PC-9 (cell line): ENCODE results near the gene LSM3. TPM values are rescaled to one million over a fixed set of nuclear protein-coding genes. Genes with fewer than 3 reads are reported as not detected.

Experiments
- BruUV-seq: library from RNA; stranded (reverse); fragments of 400-500 nt; replicated peaks from 2 replicates; lab custom pipeline; 2021; lab: Mats Ljungman, UMichigan
- CTCF ChIA-PET: fragments of 300-600 bp; sonication (Branson Sonifier 250); formaldehyde crosslinking; loops from one replicate; lab custom pipeline; 2022; ENCODE audit warnings: antibody characterized with exemption; lab: Charles Lee
- POLR2A ChIA-PET: fragments of 300-600 bp; sonication (Branson Sonifier 250); formaldehyde crosslinking; loops from one replicate; lab custom pipeline; 2022; ENCODE audit warnings: antibody characterized with exemption; ENCODE audit not compliant: unreplicated experiment; lab: Charles Lee
- DNase-seq, 2 experiments: peaks; one replicate each; pipeline versions ENCODE4 v3.0.0 to v3.0.0-alpha.2; 2015 to 2022; ENCODE audit warnings: mixed read lengths in 1 of 2
- H2AFZ ChIP-seq: fragments of 200-600 bp; sonication (generic); 2 replicates; pipeline ENCODE4 v1.8.1; 2017; ENCODE audit warnings: antibody characterized with exemption
- H3F3A ChIP-seq: fragments of 200-600 bp; sonication (generic); 2 replicates; pipeline ENCODE4 v1.8.1; 2017; ENCODE audit warnings: antibody characterized with exemption, mild to moderate bottlenecking, low read depth; ENCODE audit not compliant: insufficient read depth
- H3K27ac ChIP-seq: fragments of 200-600 bp; sonication (generic); 2 replicates; pipeline ENCODE4 v1.6.1; 2016; ENCODE audit warnings: mixed run types
- H3K27me3 ChIP-seq: fragments of 200-600 bp; sonication (generic); 2 replicates; pipeline ENCODE4 v1.6.1; 2016; ENCODE audit warnings: low read depth, mixed run types; ENCODE audit not compliant: insufficient read depth
- H3K36me3 ChIP-seq: fragments of 200-600 bp; sonication (generic); 2 replicates; pipeline ENCODE4 v1.6.1; 2016; ENCODE audit warnings: low read depth, mixed run types
- H3K4me1 ChIP-seq: fragments of 200-600 bp; sonication (generic); replicated peaks from 2 replicates; pipeline ENCODE4 v1.6.1; 2016; ENCODE audit warnings: mixed run types; ENCODE audit not compliant: insufficient read depth
- H3K4me2 ChIP-seq: fragments of 200-600 bp; sonication (generic); 2 replicates; pipeline ENCODE4 v1.6.1; 2017; ENCODE audit warnings: mixed run types
- H3K4me3 ChIP-seq: fragments of 200-600 bp; sonication (generic); 2 replicates; pipeline ENCODE4 v1.6.1; 2016; ENCODE audit warnings: mixed run types
- H3K79me2 ChIP-seq: fragments of 200-600 bp; sonication (generic); 2 replicates; pipeline ENCODE4 v1.6.1; 2017; ENCODE audit warnings: low read depth, mixed run types
- H3K9me2 ChIP-seq: fragments of 200-600 bp; sonication (generic); 2 replicates; pipeline ENCODE4 v1.8.1; 2017; ENCODE audit warnings: mild to moderate bottlenecking; ENCODE audit not compliant: insufficient read depth
- H3K9me3 ChIP-seq: fragments of 200-600 bp; sonication (generic); 2 replicates; pipeline ENCODE4 v1.8.1; 2016; ENCODE audit warnings: low read depth; ENCODE audit not compliant: insufficient read depth
- H4K20me1 ChIP-seq: fragments of 200-600 bp; sonication (generic); 2 replicates; pipeline ENCODE4 v1.8.1; 2017; ENCODE audit not compliant: insufficient read depth
- CTCF ChIP-seq: fragments of 200-600 bp; sonication (generic); conservative IDR thresholded peaks from 2 replicates; pipeline ENCODE4 v1.6.1; 2017; ENCODE audit warnings: mixed run types, antibody characterized with exemption, mild to moderate bottlenecking, moderate library complexity
- EZH2 ChIP-seq: fragments of 200-600 bp; sonication (generic); IDR thresholded peaks from 2 replicates; pipeline ENCODE4 v1.8.0; 2017; ENCODE audit warnings: antibody characterized with exemption, low read depth
- intact Hi-C: fragments of 100-400 bp; cut with micrococcal nuclease; formaldehyde crosslinking; loops from one replicate; pipeline ENCODE4 v1.10.0; 2022; ENCODE audit not compliant: unreplicated experiment
- total RNA-seq: library from RNA; stranded (reverse); gene quantifications from 2 replicates; pipeline ENCODE4 v1.2.3, GENCODE V29; 2021

The LSM3 gene
- total RNA-seq, 1 experiment from 2014 or later, result 18.3 TPM

- H3K4me2 ChIP-seq, result no peak overlapping the region
- no peaks in the 10 kb centered on the region for H3K27me3 ChIP-seq
- no peak for TF ChIP-seq CTCF
- no peak for TF ChIP-seq EZH2
- peaks cover 21% of the 10 kb centered on the region for H3K36me3 ChIP-seq
- no TSS peak for BruUV-seq
- no peak overlapping the region for H2AFZ ChIP-seq
- peaks cover 39% of the 10 kb centered on the region for H3F3A ChIP-seq
- peaks cover 35% of the 10 kb centered on the region for H3K4me1 ChIP-seq
- no peaks in the 10 kb centered on the region for H3K9me2 ChIP-seq
- no peak overlapping the region for H3K4me3 ChIP-seq
- H3K79me2 ChIP-seq, result no peaks in the 10 kb centered on the region
- H3K9me3 ChIP-seq, result no peaks in the 10 kb centered on the region
- intact Hi-C loops, result no loop called here
- ChIA-PET POLR2A (no interaction called here), CTCF (no interaction called here)
- no peak for DNase-seq
- no peak overlapping the region for H3K27ac ChIP-seq
- H4K20me1 ChIP-seq, result no peaks in the 10 kb centered on the region
Measured at GRCh38 chr3:14138878-14139655, 39.5 kb upstream of the LSM3 start.

- intact Hi-C loops, result no loop called here
- no peaks in the 10 kb centered on the region for H4K20me1 ChIP-seq
- BruUV-seq, result no TSS peak
Measured at GRCh38 chr3:14139771-14140170, 38.8 kb upstream of the LSM3 start.

GRCh38 chr3:14140668-14141067 is 37.9 kb upstream of the LSM3 start:
- no TSS peak for BruUV-seq
- TF ChIP-seq EZH2 (no peak), CTCF (no peak)
- Histone ChIP-seq H3K27me3 (no peaks in the 10 kb centered on the region), H3K79me2 (no peaks in the 10 kb centered on the region), H3K4me3 (no peak overlapping the region), H3K4me1 (peaks cover 49% of the 10 kb centered on the region), H3K27ac (no peak overlapping the region), H3F3A (peaks cover 48% of the 10 kb centered on the region), H3K4me2 (no peak overlapping the region), H4K20me1 (no peaks in the 10 kb centered on the region), H2AFZ (no peak overlapping the region), H3K9me2 (no peaks in the 10 kb centered on the region), H3K36me3 (peaks cover 21% of the 10 kb centered on the region), H3K9me3 (no peaks in the 10 kb centered on the region)
- intact Hi-C loops, result no loop called here
- ChIA-PET POLR2A (no interaction called here), CTCF (no interaction called here)
- DNase-seq, result no peak

More at GRCh38 chr3:14139771-14140170, 38.8 kb upstream of the LSM3 start:
- Histone ChIP-seq H3F3A (peaks cover 44% of the 10 kb centered on the region), H3K27me3 (no peaks in the 10 kb centered on the region), H2AFZ (no peak overlapping the region), H3K27ac (no peak overlapping the region), H3K4me3 (no peak overlapping the region), H3K4me1 (peaks cover 40% of the 10 kb centered on the region), H3K4me2 (no peak overlapping the region), H3K9me3 (no peaks in the 10 kb centered on the region), H3K36me3 (peaks cover 21% of the 10 kb centered on the region), H3K79me2 (no peaks in the 10 kb centered on the region), H3K9me2 (no peaks in the 10 kb centered on the region)
- DNase-seq, result no peak
- ChIA-PET CTCF (no interaction called here), POLR2A (no interaction called here)
- TF ChIP-seq EZH2 (no peak), CTCF (no peak)
